ENCODE data around the gene CFC1B.
"Not testable (repeated sequence)": the region's sequence is repeated elsewhere in the genome, so short reads cannot be mapped to it uniquely, and the experiment has no call there.

The CFC1B gene

GRCh38 chr2:130520992-130521391, at the start of gene CFC1B:
Gene CFC1B (plus strand): TSS chr2:130521222. CDS start chr2:130521485, 263 bp downstream.
- not testable (repeated sequence) for DNase-seq

GRCh38 chr2:130491073-130491472, 29.9 kb upstream of the CFC1B start:
- DNase-seq = not testable (repeated sequence)

- DNase-seq = not testable (repeated sequence)
Observed at GRCh38 chr2:130509228-130509627, 11.8 kb upstream of the CFC1B start, which contains the start of gene POTEI. Gene POTEI (minus strand): TSS chr2:130509328. CDS start chr2:130509235, 93 bp downstream.

- not testable (repeated sequence) for DNase-seq
Observed at GRCh38 chr2:130510807-130511746, 9.9 kb upstream of the CFC1B start.

- not testable (repeated sequence) for DNase-seq
Observed at GRCh38 chr2:130511747-130512451, 9.1 kb upstream of the CFC1B start.

- not testable (repeated sequence) for DNase-seq
Observed at GRCh38 chr2:130518516-130519106, 2.4 kb upstream of the CFC1B start.

GRCh38 chr2:130522390-130522789, 1.4 kb downstream of the CFC1B start:
- DNase-seq = not testable (repeated sequence)

- DNase-seq = not testable (repeated sequence)
Observed at GRCh38 chr2:130527365-130527967, 6.4 kb downstream of the CFC1B start.

GRCh38 chr2:130529545-130529944, 8.5 kb downstream of the CFC1B start:
- DNase-seq = not testable (repeated sequence)

GRCh38 chr2:130530212-130530611, 9.2 kb downstream of the CFC1B start:
- not testable (repeated sequence) for DNase-seq

- DNase-seq = not testable (repeated sequence)
Observed at GRCh38 chr2:130531225-130531624, 10.2 kb downstream of the CFC1B start.

- DNase-seq = not testable (repeated sequence)
Observed at GRCh38 chr2:130531672-130532071, 10.7 kb downstream of the CFC1B start.

- DNase-seq = not testable (repeated sequence)
Observed at GRCh38 chr2:130536654-130537053, 15.6 kb downstream of the CFC1B start.

GRCh38 chr2:130538271-130538670, 17.2 kb downstream of the CFC1B start:
- not testable (repeated sequence) for DNase-seq

- DNase-seq = not testable (repeated sequence)
Observed at GRCh38 chr2:130542789-130543188, 21.8 kb downstream of the CFC1B start.

- not testable (repeated sequence) for DNase-seq
Observed at GRCh38 chr2:130543785-130544528, 22.9 kb downstream of the CFC1B start.

- DNase-seq = not testable (repeated sequence)
Observed at GRCh38 chr2:130544978-130545377, 24.0 kb downstream of the CFC1B start.

- DNase-seq = not testable (repeated sequence)
Observed at GRCh38 chr2:130548418-130548817, 27.4 kb downstream of the CFC1B start.

GRCh38 chr2:130549475-130549874, 28.5 kb downstream of the CFC1B start:
- DNase-seq = not testable (repeated sequence)

GRCh38 chr2:130554178-130554577, 33.2 kb downstream of the CFC1B start:
- DNase-seq = not testable (repeated sequence)

- DNase-seq = not testable (repeated sequence)
Observed at GRCh38 chr2:130556441-130556840, 35.4 kb downstream of the CFC1B start.

GRCh38 chr2:130566165-130566564, 45.1 kb downstream of the CFC1B start:
- not testable (repeated sequence) for DNase-seq

Measured in CD4-positive, alpha-beta T cell treated with Interferon gamma for 1 hour (primary cell).